Mucosa of descending colon (tissue), 3 donors: ENCODE results near the gene SPSB4. TPM values are rescaled to one million over a fixed set of nuclear protein-coding genes. Genes with fewer than 3 reads are reported as not detected.

Experiments used
- ATAC-seq: fragments of 200-7000 bp; cut with Tn5 transposase; one replicate; pipeline ENCODE4 v1.9.1; 2020; ENCODE audit warnings: mild to moderate bottlenecking, moderate library complexity
- DNase-seq, 3 donors: peaks; one replicate each; pipeline ENCODE4 v3.0.0-alpha.2; 2020
- H3K36me3 ChIP-seq: fragments of 200-600 bp; one replicate; pipeline ENCODE4 v1.8.0; 2021; ENCODE audit warnings: low read depth, mild to moderate bottlenecking
- H3K4me1 ChIP-seq: fragments of 200-600 bp; one replicate; pipeline ENCODE4 v1.8.0; 2021; ENCODE audit warnings: low read depth, mild to moderate bottlenecking
- H3K4me3 ChIP-seq: fragments of 200-600 bp; one replicate; pipeline ENCODE4 v1.8.0; 2021; ENCODE audit warnings: mild to moderate bottlenecking
- H3K9me3 ChIP-seq: fragments of 200-600 bp; one replicate; pipeline ENCODE4 v1.8.0; 2021; ENCODE audit warnings: mild to moderate bottlenecking
- CTCF ChIP-seq: fragments of 200-600 bp; IDR thresholded peaks from one replicate; pipeline ENCODE4 v1.8.0; 2022; ENCODE audit warnings: antibody characterized with exemption, mild to moderate bottlenecking
- intact Hi-C, 2 donors: fragments of 100-400 bp; cut with DNase I in 1 of 2; cut with micrococcal nuclease in 1 of 2; formaldehyde crosslinking; loops; one replicate each; pipeline versions ENCODE4 v1.11.0 to v1.11.1; 2022; cut with DNase I, micrococcal nuclease
- total RNA-seq, 3 donors: library from RNA; stranded (reverse); fragmentation: NEBNext Ultra II Directional in 2 of 3; extraction: Animal tissue kit (Norgen Biotek cat#: 25700) in 2 of 3; gene quantifications; one replicate each; pipeline versions ENCODE4 v1.2.1 to v1.2.4, GENCODE V29; 2021 to 2023
- donor health status: DM: no; HTN: no; CAD: no; lungs with moderate emphysema.
- donor health status: DM: no; HTN: no; CAD: no.
- donor health status: DM: no; HTN: yes; CAD: no.

The SPSB4 gene
- total RNA-seq, 3 donors from 2014 or later, result 0.10 to 0.85 (median 0.17) TPM

DNA sequence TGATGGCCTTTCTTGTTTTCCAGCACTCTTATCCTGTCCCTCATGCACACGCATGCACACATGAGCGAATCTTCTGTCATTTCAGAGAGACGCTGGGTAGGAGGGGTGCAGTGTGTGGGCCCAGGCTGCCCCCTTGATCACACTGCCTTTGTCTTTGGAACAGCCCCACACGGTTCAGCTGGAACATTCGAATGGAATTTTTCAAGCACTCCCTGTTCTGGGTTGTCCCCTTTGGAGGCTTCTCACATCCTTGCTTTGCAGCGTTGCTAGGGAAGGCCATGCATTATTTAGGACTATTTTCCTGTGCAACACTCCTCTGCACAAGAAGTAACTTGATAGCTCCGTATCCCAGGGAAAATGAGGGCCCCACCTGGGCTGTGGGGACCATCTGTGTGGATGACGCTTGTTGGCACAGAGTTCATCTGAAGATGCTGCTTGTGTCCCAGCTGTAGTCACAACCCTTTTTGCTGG, 78.4 kb downstream of the SPSB4 start:
- no peak for TF ChIP-seq CTCF
- Histone ChIP-seq H3K36me3 (no peaks in the 10 kb centered on the region), H3K4me1 (no peaks in the 10 kb centered on the region), H3K9me3 (no peaks in the 10 kb centered on the region), H3K4me3 (no peak overlapping the region)
- intact Hi-C loops, result no loop called here
- ATAC-seq, result no peak
- no peak for DNase-seq

DNA sequence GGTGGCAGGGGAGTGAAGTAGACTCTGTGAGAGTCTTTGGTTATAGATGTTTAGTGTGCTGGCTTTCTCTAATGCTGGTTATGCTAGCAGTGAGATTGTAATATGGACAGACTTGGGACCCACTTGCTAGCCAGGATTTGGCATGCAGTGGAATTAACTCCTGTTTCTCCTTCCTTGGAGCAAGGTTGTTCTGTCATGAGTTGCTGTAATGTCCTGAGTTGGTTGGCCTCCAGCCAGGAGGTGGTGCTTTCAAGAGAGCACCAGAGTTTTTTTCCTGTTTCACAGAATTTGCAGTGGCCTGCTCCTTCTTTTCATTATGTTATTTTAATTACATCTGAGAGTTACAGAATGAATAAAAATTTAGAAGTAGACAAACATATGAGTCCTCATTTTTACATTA, 92.4 kb downstream of the SPSB4 start:
- no peak overlapping the region for H3K4me3 ChIP-seq
- peaks cover 4% of the 10 kb centered on the region for H3K9me3 ChIP-seq
- ATAC-seq (no peak), DNase-seq (no peak)
- no peak for TF ChIP-seq CTCF
- intact Hi-C loops, result no loop called here
- H3K36me3 ChIP-seq, result no peaks in the 10 kb centered on the region
- H3K4me1 ChIP-seq, result no peaks in the 10 kb centered on the region

DNA sequence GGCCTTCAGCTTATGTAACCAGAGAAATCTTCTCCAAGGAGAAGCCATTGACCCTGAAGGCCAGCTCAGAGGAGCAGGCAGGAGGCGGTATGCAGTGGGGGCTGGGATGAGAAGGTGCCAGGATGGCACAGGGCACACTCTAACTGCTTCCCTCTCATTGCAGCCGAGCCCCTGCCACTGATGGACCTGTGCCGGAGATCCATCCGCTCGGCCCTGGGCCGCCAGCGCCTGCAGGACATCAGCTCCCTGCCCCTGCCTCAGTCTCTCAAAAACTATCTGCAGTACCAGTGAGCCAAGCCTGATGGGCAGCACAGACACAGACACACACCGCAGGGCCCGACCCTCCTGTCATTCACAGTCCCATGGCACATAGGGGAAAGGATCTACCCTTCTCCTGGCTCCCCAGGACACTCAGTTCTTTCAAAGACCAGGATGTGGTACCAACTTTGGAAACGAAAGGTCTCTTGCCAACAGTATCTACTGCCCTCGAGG, 95.9 kb downstream of the SPSB4 start:
- TF ChIP-seq CTCF, result no peak
- intact Hi-C loops, result no loop called here
- Histone ChIP-seq H3K4me1 (no peaks in the 10 kb centered on the region), H3K9me3 (no peaks in the 10 kb centered on the region), H3K36me3 (no peaks in the 10 kb centered on the region), H3K4me3 (no peak overlapping the region)
- no peak for DNase-seq
- no peak for ATAC-seq

DNA sequence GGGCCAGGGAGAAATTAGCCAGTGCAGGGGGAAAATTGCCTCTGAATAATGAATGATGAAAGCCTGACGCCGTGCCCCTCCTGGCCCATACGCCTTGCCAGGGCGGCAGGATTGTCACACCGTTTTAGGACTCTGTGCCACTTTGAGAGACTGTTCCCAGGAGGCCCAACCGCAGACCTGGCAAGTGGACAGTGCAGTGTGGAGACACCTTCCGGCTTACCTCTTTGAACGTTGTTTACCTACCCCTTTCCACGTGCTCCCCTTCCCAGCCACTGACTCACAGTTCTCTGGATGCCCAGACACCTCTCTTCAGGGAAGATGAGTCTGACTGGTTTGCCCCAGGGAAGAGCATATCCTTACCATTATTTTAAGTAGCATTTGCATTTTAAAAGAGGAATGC, 96.5 kb downstream of the SPSB4 start:
- intact Hi-C loops, result no loop called here
- ATAC-seq (no peak), DNase-seq (no peak)
- no peaks in the 10 kb centered on the region for H3K9me3 ChIP-seq
- H3K4me3 ChIP-seq, result no peak overlapping the region
- H3K4me1 ChIP-seq, result no peaks in the 10 kb centered on the region
- H3K36me3 ChIP-seq, result no peaks in the 10 kb centered on the region
- no peak for TF ChIP-seq CTCF

- no peaks in the 10 kb centered on the region for H3K9me3 ChIP-seq
- no peak for TF ChIP-seq CTCF
- H3K36me3 ChIP-seq, result no peaks in the 10 kb centered on the region
- intact Hi-C loops, result no loop called here
- H3K4me3 ChIP-seq, result no peak overlapping the region
- H3K4me1 ChIP-seq, result no peaks in the 10 kb centered on the region
- ATAC-seq (no peak), DNase-seq (no peak)
Measured at GRCh38 chr3:141148169-141148568, 97.0 kb downstream of the SPSB4 start.

- no peak for DNase-seq
- intact Hi-C loops, result no loop called here
- TF ChIP-seq CTCF, result no peak
- no peaks in the 10 kb centered on the region for H3K36me3 ChIP-seq
- no peak overlapping the region for H3K4me3 ChIP-seq
- no peak for ATAC-seq
- no peaks in the 10 kb centered on the region for H3K4me1 ChIP-seq
- H3K9me3 ChIP-seq, result no peaks in the 10 kb centered on the region
Measured at GRCh38 chr3:141148770-141149169, 97.6 kb downstream of the SPSB4 start.
